ENCODE data around the gene CCND2.

Gene CCND2

DNA sequence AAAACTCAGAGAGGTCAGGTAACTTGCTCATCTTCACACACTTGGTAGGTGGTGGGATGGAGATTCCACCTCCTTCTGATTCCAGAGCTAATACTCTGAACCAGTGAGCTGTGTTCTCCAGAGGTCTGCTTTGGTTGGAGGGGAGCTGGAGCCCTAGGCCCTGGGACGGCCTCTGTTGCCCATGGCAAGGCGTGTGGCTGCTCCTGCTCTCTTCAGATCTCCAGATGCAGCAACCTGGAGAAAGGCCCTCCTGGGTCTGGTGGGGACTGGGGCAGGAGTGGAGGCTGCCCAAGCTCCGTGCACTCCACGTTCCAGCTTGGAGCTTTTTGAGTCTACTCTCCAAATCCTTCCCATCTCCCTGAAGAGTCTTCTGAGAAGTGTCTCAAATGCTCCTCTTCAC is 10.7 kb downstream of the CCND2 start:
- DNase-seq, result no peak
- Histone ChIP-seq H3K9me3 (ENCODE audit: control extremely low read depth in 1 of 5, control insufficient read depth in 4 of 5, insufficient read depth in 2 of 5, low read depth in 1 of 5, low read length in 4 of 5) (no peaks in the 10 kb centered on the region), H3K27ac (ENCODE audit: insufficient read depth in 1 of 2, low read depth in 1 of 2, low read length in 2 of 2, poor library complexity in 1 of 2, severe bottlenecking in 2 of 2) (no peak overlapping the region), H3K4me1 (ENCODE audit: control extremely low read depth in 1 of 4, control insufficient read depth in 4 of 4, insufficient read depth in 4 of 4, low read length in 3 of 4) (peaks cover 0 to 56% (median 45%) of the 10 kb centered on the region in 4 experiments), H3K27me3 (replicated peaks in 2 of 5; ENCODE audit: control insufficient read depth in 4 of 5, insufficient read depth in 5 of 5, low read length in 4 of 5) (no peaks in the 10 kb centered on the region), H3K4me3 (ENCODE audit: control insufficient read depth in 1 of 7, extremely low read depth in 1 of 7, insufficient read depth in 4 of 7, low read depth in 2 of 7, low read length in 6 of 7) (no peak overlapping the region), H3K36me3 (ENCODE audit: control insufficient read depth in 4 of 4, insufficient read depth in 4 of 4, low read length in 3 of 4) (peaks cover 24 to 96% (median 73%) of the 10 kb centered on the region in 4 experiments)
- ChIA-PET CTCF (interaction anchor here (0.7 to 2.6 kb wide), 3 partner anchors 176 to 286 kb away, joined by 3 to 10 read pairs (median 6); no protein-coding TSS in a partner anchor), POLR2A (no interaction called here)
- WGBS (ENCODE audit: insufficient coverage), result 100% methylated on average over 2 of the region's 4 CpGs

DNA sequence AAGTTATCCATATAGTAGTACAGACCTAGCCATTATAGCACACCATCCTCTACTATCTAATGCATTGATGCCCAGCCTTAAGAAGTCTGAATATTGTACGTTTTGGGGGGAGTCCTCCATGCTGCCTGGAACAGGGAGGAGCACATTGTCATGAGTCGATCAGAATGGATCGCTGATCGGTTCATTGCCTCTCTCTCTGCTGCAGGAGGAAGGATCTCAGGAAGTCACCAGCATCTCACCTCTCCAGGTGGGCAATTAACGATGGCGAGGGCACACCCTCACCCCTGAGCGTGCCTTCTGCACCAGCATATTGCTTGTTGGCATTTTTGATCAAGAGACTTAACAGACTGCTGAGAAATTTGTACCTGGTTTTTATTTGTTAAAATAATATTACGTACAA is 11.5 kb downstream of the CCND2 start:
- Histone ChIP-seq H3K4me3 (ENCODE audit: control insufficient read depth in 1 of 7, extremely low read depth in 1 of 7, insufficient read depth in 4 of 7, low read depth in 2 of 7, low read length in 6 of 7) (no peak overlapping the region), H3K9me3 (ENCODE audit: control extremely low read depth in 1 of 5, control insufficient read depth in 4 of 5, insufficient read depth in 2 of 5, low read depth in 1 of 5, low read length in 4 of 5) (no peaks in the 10 kb centered on the region), H3K27me3 (replicated peaks in 2 of 5; ENCODE audit: control insufficient read depth in 4 of 5, insufficient read depth in 5 of 5, low read length in 4 of 5) (no peaks in the 10 kb centered on the region), H3K4me1 (ENCODE audit: control extremely low read depth in 1 of 4, control insufficient read depth in 4 of 4, insufficient read depth in 4 of 4, low read length in 3 of 4) (peaks cover 0 to 57% (median 50%) of the 10 kb centered on the region in 4 experiments), H3K36me3 (ENCODE audit: control insufficient read depth in 4 of 4, insufficient read depth in 4 of 4, low read length in 3 of 4) (peaks cover 24 to 96% (median 71%) of the 10 kb centered on the region in 4 experiments), H3K27ac (ENCODE audit: insufficient read depth in 1 of 2, low read depth in 1 of 2, low read length in 2 of 2, poor library complexity in 1 of 2, severe bottlenecking in 2 of 2) (no peak overlapping the region)
- DNase-seq, result no peak
- ChIA-PET CTCF (interaction anchor here (0.7 to 3.3 kb wide), 5 partner anchors 8 to 400 kb away, joined by 3 to 14 read pairs (median 6); no protein-coding TSS in a partner anchor), POLR2A (no interaction called here)
- 92% methylated on average over 4 of the region's 8 CpGs for WGBS (ENCODE audit: insufficient coverage)

GRCh38 chr12:4286228-4286627 is 12.7 kb downstream of the CCND2 start:
- POLR2A ChIA-PET, result no interaction called here
- Histone ChIP-seq H3K27me3 (replicated peaks in 2 of 5; ENCODE audit: control insufficient read depth in 4 of 5, insufficient read depth in 5 of 5, low read length in 4 of 5) (no peaks in the 10 kb centered on the region), H3K4me1 (ENCODE audit: control extremely low read depth in 1 of 4, control insufficient read depth in 4 of 4, insufficient read depth in 4 of 4, low read length in 3 of 4) (peaks cover 0 to 56% (median 51%) of the 10 kb centered on the region in 4 experiments), H3K9me3 (ENCODE audit: control extremely low read depth in 1 of 5, control insufficient read depth in 4 of 5, insufficient read depth in 2 of 5, low read depth in 1 of 5, low read length in 4 of 5) (no peaks in the 10 kb centered on the region), H3K27ac (ENCODE audit: insufficient read depth in 1 of 2, low read depth in 1 of 2, low read length in 2 of 2, poor library complexity in 1 of 2, severe bottlenecking in 2 of 2) (no peak overlapping the region), H3K4me3 (ENCODE audit: control insufficient read depth in 1 of 7, extremely low read depth in 1 of 7, insufficient read depth in 4 of 7, low read depth in 2 of 7, low read length in 6 of 7) (no peak overlapping the region), H3K36me3 (ENCODE audit: control insufficient read depth in 4 of 4, insufficient read depth in 4 of 4, low read length in 3 of 4) (peaks cover 23 to 96% (median 71%) of the 10 kb centered on the region in 4 experiments)
- CTCF ChIA-PET, result interaction anchor here (1.1 to 3.3 kb wide), 6 partner anchors 8 to 401 kb away, joined by 3 to 14 read pairs (median 4); no protein-coding TSS in a partner anchor
- WGBS (ENCODE audit: insufficient coverage), result 36% methylated on average over 8 of the region's 12 CpGs
- DNase-seq, result peak in 2 of 3 donors; percentile 76

DNA sequence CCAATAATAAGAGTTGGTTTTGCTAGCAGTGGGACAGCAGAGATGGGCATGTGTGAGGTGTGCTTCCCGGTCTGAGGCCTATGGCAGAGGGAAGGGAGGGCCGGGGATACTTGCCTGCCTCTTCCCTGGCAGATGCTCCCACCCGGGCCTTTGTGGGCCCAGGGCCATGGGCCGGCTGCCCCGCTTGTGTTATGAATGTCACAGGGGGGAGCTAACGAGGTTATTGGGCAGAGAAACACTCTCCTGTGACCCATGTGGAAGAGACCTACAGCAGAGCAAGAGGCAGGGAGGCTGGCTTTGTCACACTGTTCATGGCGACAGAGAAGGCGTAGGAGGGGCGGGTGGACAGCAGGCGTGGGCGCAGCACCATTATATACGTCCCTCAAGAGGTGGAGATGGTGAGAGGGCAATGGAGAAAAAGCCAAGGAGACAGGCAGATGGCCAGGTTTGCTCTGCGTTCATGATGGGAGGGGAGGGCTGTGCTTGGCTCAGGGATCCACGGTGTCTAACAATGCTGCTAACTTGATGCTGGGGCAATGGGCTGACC is 13.3 kb downstream of the CCND2 start:
- 92% methylated on average over 13 of the region's 14 CpGs for WGBS (ENCODE audit: insufficient coverage)
- ChIA-PET CTCF (interaction anchor here (1.1 to 3.3 kb wide), 7 partner anchors 8 to 402 kb away, joined by 3 to 14 read pairs (median 4); no protein-coding TSS in a partner anchor), POLR2A (no interaction called here)
- H3K27me3 ChIP-seq (replicated peaks in 2 of 5; ENCODE audit: control insufficient read depth in 4 of 5, insufficient read depth in 5 of 5, low read length in 4 of 5), result no peaks in the 10 kb centered on the region
- no peak for DNase-seq
- H3K36me3 ChIP-seq (ENCODE audit: control insufficient read depth in 4 of 4, insufficient read depth in 4 of 4, low read length in 3 of 4), result peaks cover 26 to 98% (median 70%) of the 10 kb centered on the region in 4 experiments
- no peaks in the 10 kb centered on the region for H3K9me3 ChIP-seq (ENCODE audit: control extremely low read depth in 1 of 5, control insufficient read depth in 4 of 5, insufficient read depth in 2 of 5, low read depth in 1 of 5, low read length in 4 of 5)
- H3K4me1 ChIP-seq (ENCODE audit: control extremely low read depth in 1 of 4, control insufficient read depth in 4 of 4, insufficient read depth in 4 of 4, low read length in 3 of 4), result peaks cover 0 to 56% (median 51%) of the 10 kb centered on the region in 4 experiments
- no peak overlapping the region for H3K4me3 ChIP-seq (ENCODE audit: control insufficient read depth in 1 of 7, extremely low read depth in 1 of 7, insufficient read depth in 4 of 7, low read depth in 2 of 7, low read length in 6 of 7)
- no peak overlapping the region for H3K27ac ChIP-seq (ENCODE audit: insufficient read depth in 1 of 2, low read depth in 1 of 2, low read length in 2 of 2, poor library complexity in 1 of 2, severe bottlenecking in 2 of 2)

DNA sequence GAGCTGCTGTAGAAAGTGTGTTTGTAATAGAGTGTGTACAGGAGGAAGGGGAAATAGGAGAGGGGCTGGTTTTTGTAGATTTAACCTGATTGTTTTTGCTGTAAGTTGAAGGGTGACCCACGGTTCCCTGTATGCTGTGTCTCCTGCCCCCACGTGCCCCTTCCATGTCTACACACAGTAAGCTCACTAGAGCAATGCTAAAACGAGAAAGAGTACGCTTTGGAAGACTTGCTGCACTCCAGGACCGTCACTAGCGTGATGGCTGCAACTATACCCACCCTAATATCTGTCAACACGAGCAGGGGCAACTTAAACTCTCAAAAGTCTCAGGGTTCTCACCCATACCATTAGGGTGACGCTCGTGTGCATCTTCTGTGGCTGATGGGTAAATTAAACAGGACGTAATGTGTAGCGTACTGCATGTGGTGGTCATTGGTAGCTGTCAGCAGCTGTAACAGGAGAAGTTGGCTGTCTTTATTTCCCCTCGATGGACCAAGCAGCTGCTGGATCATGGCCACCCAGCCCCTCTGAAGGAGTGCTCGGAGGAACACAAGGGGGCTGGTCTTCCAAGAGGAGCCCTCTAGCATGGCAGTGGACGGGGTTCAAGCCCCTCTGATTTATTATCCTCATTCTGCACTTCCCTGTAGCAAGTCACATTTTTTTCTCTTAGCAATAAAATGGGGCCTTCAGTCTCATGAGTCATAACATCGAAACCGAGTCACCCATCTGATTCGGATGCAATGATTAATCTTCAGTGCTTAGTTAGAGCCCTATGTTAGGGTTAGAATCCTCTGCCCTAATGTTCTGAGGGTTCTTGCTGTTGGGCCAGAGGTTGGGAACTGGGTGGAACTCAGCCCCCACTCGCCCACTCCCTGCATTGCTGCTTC is 14.0 kb downstream of the CCND2 start:
- Histone ChIP-seq H3K27me3 (replicated peaks in 2 of 5; ENCODE audit: control insufficient read depth in 4 of 5, insufficient read depth in 5 of 5, low read length in 4 of 5) (no peaks in the 10 kb centered on the region), H3K4me3 (ENCODE audit: control insufficient read depth in 1 of 7, extremely low read depth in 1 of 7, insufficient read depth in 4 of 7, low read depth in 2 of 7, low read length in 6 of 7) (no peak overlapping the region), H3K27ac (ENCODE audit: insufficient read depth in 1 of 2, low read depth in 1 of 2, low read length in 2 of 2, poor library complexity in 1 of 2, severe bottlenecking in 2 of 2) (no peak overlapping the region), H3K36me3 (ENCODE audit: control insufficient read depth in 4 of 4, insufficient read depth in 4 of 4, low read length in 3 of 4) (peaks cover 28 to 98% (median 69%) of the 10 kb centered on the region in 4 experiments), H3K4me1 (ENCODE audit: control extremely low read depth in 1 of 4, control insufficient read depth in 4 of 4, insufficient read depth in 4 of 4, low read length in 3 of 4) (peaks cover 0 to 57% (median 52%) of the 10 kb centered on the region in 4 experiments), H3K9me3 (ENCODE audit: control extremely low read depth in 1 of 5, control insufficient read depth in 4 of 5, insufficient read depth in 2 of 5, low read depth in 1 of 5, low read length in 4 of 5) (no peaks in the 10 kb centered on the region)
- CTCF ChIA-PET, result interaction anchor here (1.4 to 3.3 kb wide), 2 partner anchors 9 to 11 kb away, joined by 4 to 14 read pairs; no protein-coding TSS in a partner anchor
- DNase-seq, result peak in 2 of 3 donors; percentile 46 to 60
- 84% methylated on average over 16 of the region's 18 CpGs for WGBS (ENCODE audit: insufficient coverage)
- POLR2A ChIA-PET, result interaction anchor here (0.5 kb wide), 1 partner anchor 272 kb away, joined by 3 read pairs; no protein-coding TSS in a partner anchor

DNA sequence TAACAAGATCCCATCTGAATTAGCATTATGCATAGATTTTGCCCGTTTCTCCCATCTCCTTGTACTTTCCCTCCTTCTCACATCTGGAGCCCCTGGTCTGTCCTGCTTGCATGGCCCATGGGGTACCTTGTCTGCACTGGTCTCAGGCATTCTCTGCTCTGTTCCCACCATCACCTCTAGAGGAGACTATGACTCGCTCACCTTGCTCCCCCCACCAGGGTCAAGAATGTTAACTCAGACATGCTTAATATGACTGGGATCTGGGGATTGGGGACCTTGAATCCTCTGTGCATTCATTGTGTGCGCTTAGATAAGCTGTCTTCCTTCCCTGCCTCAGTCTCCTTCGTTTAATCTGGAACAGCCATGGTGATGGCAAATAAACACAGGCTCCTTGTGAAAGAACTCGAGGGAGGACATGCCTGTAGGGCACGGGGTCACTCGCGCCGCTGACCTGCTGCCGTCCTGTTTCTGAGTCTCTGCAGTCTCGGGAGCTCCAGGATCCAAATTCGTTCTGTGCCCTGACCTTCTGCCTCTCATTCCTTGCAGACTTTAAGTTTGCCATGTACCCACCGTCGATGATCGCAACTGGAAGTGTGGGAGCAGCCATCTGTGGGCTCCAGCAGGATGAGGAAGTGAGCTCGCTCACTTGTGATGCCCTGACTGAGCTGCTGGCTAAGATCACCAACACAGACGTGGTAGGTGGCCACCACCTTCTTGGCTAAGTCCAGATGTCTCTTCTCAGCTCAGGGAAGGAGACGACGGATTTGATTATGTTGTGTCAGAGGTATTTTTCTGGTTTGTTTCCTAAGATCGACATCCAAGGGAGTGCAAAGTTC is 15.0 kb downstream of the CCND2 start:
- Histone ChIP-seq H3K4me3 (ENCODE audit: control insufficient read depth in 1 of 7, extremely low read depth in 1 of 7, insufficient read depth in 4 of 7, low read depth in 2 of 7, low read length in 6 of 7) (peak overlapping the region in 4 of 7 experiments; percentile 6 to 47 (median 34)), H3K27ac (ENCODE audit: insufficient read depth in 1 of 2, low read depth in 1 of 2, low read length in 2 of 2, poor library complexity in 1 of 2, severe bottlenecking in 2 of 2) (peak overlapping the region in 1 of 2 experiments; percentile 52), H3K36me3 (ENCODE audit: control insufficient read depth in 4 of 4, insufficient read depth in 4 of 4, low read length in 3 of 4) (peaks cover 26 to 98% (median 70%) of the 10 kb centered on the region in 4 experiments), H3K4me1 (ENCODE audit: control extremely low read depth in 1 of 4, control insufficient read depth in 4 of 4, insufficient read depth in 4 of 4, low read length in 3 of 4) (peaks cover 0 to 63% (median 52%) of the 10 kb centered on the region in 4 experiments), H3K9me3 (ENCODE audit: control extremely low read depth in 1 of 5, control insufficient read depth in 4 of 5, insufficient read depth in 2 of 5, low read depth in 1 of 5, low read length in 4 of 5) (no peaks in the 10 kb centered on the region), H3K27me3 (replicated peaks in 2 of 5; ENCODE audit: control insufficient read depth in 4 of 5, insufficient read depth in 5 of 5, low read length in 4 of 5) (no peaks in the 10 kb centered on the region)
- DNase-seq, result peak in 2 of 3 donors; percentile 56 to 61
- 61% methylated on average over 19 of the region's 20 CpGs for WGBS (ENCODE audit: insufficient coverage)
- CTCF ChIA-PET, result interaction anchor here (1.1 to 2.1 kb wide), 6 partner anchors 8 to 404 kb away, joined by 3 to 17 read pairs (median 6); no protein-coding TSS in a partner anchor
- POLR2A ChIA-PET, result interaction anchor here (1.1 kb wide), 2 partner anchors 14 to 16 kb away, joined by 3 read pairs; no protein-coding TSS in a partner anchor
